HepG2 (cell line): ENCODE measurements around the gene LUC7L2. TPM values are rescaled to one million over a fixed set of nuclear protein-coding genes. Genes with fewer than 3 reads are reported as not detected.

Experiments
- ATAC-seq: fragments of 200-7000 bp; cut with Tn5 transposase; 3 replicates; pipeline ENCODE4 v1.9.1; 2020; ENCODE audit warnings: mild to moderate bottlenecking, moderate library complexity
- BruUV-seq: library from RNA; stranded (reverse); fragments of 400-500 nt; replicated peaks from 2 replicates; lab custom pipeline; 2021; lab: Mats Ljungman, UMichigan
- CTCF ChIA-PET: fragments of 300-600 bp; formaldehyde crosslinking; extraction: SDS; loops from one replicate; lab custom pipeline; 2021; ENCODE audit warnings: low total read pairs, inconsistent platforms, low intra/inter-chr PET ratio; lab: Yijun Ruan, JAX
- POLR2A ChIA-PET: fragments of 350-600 bp; sonication (Branson Sonifier 250); formaldehyde crosslinking; loops from one replicate; lab custom pipeline; 2020; ENCODE audit warnings: antibody characterized with exemption, inconsistent platforms; lab: Yijun Ruan, JAX
- DNase-seq: peaks from one replicate; pipeline ENCODE4 v3.0.0-alpha.2; 2015; ENCODE audit warnings: low spot score
- FAIRE-seq: peaks from 3 replicates; lab custom pipeline; 2011; peaks lifted over from hg19 to GRCh38; lab: Jason Lieb, UNC
- H2AFZ ChIP-seq: one replicate; pipeline ENCODE4 v1.6.1; 2011; ENCODE audit warnings: low read length, inconsistent platforms
- H3K27ac ChIP-seq: fragments of 300-600 bp; 3 replicates; pipeline ENCODE4 v1.8.0; 2011; ENCODE audit warnings: mixed run types, mild to moderate bottlenecking, mixed read lengths, low read length, inconsistent platforms; ENCODE audit not compliant: insufficient read depth; ENCODE audit errors: extremely low read length
- H3K27me3 ChIP-seq, 2 experiments: fragments of 200-600 bp in 1 of 2; 2 replicates in 1 of 2; 3 replicates in 1 of 2; pipeline versions ENCODE4 v1.6.0 to v1.8.0; 2011; ENCODE audit warnings: low read length in 2 of 2, mild to moderate bottlenecking in 2 of 2, moderate library complexity in 2 of 2, inconsistent platforms in 1 of 2; ENCODE audit not compliant: insufficient read depth in 2 of 2, control insufficient read depth in 1 of 2
- H3K36me3 ChIP-seq, 2 experiments: fragments of 200-600 bp in 1 of 2; replicated peaks in 1 of 2; 2 replicates in 1 of 2; 3 replicates in 1 of 2; pipeline versions ENCODE4 v1.5.1 to v1.8.0; 2011; ENCODE audit warnings: low read length in 2 of 2, inconsistent platforms in 1 of 2; ENCODE audit not compliant: insufficient read depth in 2 of 2, control insufficient read depth in 1 of 2
- H3K4me1 ChIP-seq: 2 replicates; pipeline ENCODE4 v1.5.1; 2012; ENCODE audit warnings: low read length, inconsistent platforms; ENCODE audit not compliant: insufficient read depth
- H3K4me2 ChIP-seq: 2 replicates; pipeline ENCODE4 v1.6.0; 2011; ENCODE audit warnings: low read depth, low read length, inconsistent platforms
- H3K4me3 ChIP-seq, 3 experiments: fragments of 200-600 bp in 1 of 3; sonication (generic), shearing (Covaris generic) in 1 of 3; replicated peaks in 1 of 3; 2 replicates each; pipeline ENCODE4 v1.5.1; 2011 to 2016; ENCODE audit warnings: low read length in 3 of 3, inconsistent platforms in 2 of 3, low read depth in 2 of 3, mild to moderate bottlenecking in 2 of 3, control low read depth in 1 of 3, mixed read lengths in 1 of 3; ENCODE audit not compliant: insufficient read depth in 1 of 3
- H3K79me2 ChIP-seq: one replicate; pipeline ENCODE4 v1.6.1; 2011; ENCODE audit warnings: low read length, inconsistent platforms; ENCODE audit not compliant: insufficient read depth
- H3K9ac ChIP-seq: 2 replicates; pipeline ENCODE4 v1.6.0; 2011; ENCODE audit warnings: mild to moderate bottlenecking, low read depth, low read length, inconsistent platforms; ENCODE audit not compliant: insufficient read depth
- H3K9me3 ChIP-seq: 2 replicates; pipeline ENCODE4 v1.5.1; 2012; ENCODE audit warnings: mild to moderate bottlenecking, low read length
- H4K20me1 ChIP-seq: 2 replicates; pipeline ENCODE4 v1.6.0; 2011; ENCODE audit warnings: inconsistent platforms, mild to moderate bottlenecking, low read length, moderate library complexity; ENCODE audit not compliant: insufficient read depth
- CHCHD3 ChIP-seq: sonication (generic); formaldehyde crosslinking; IDR thresholded peaks from 2 replicates; pipeline ENCODE4 v1.8.0; 2022; ENCODE audit warnings: mild to moderate bottlenecking, missing genetic modification reagents, moderate library complexity
- ELF1 ChIP-seq: sonication (generic); formaldehyde crosslinking; IDR thresholded peaks from 2 replicates; pipeline ENCODE4 v1.4.0; 2020; ENCODE audit warnings: missing genetic modification reagents
- FOXA3 ChIP-seq: IDR thresholded peaks from 2 replicates; pipeline ENCODE4 v1.6.1; 2016; ENCODE audit warnings: missing genetic modification reagents, missing compliant biosample characterization
- IKZF1 ChIP-seq: fragments of 450-650 bp; IDR thresholded peaks from 2 replicates; pipeline ENCODE4 v1.7.1; 2016
- JUND ChIP-seq: sonication (generic); formaldehyde crosslinking; IDR thresholded peaks from 2 replicates; pipeline ENCODE4 v1.8.0; 2022; ENCODE audit warnings: mild to moderate bottlenecking, missing genetic modification reagents
- NCOA5 ChIP-seq: sonication (generic); formaldehyde crosslinking; IDR thresholded peaks from 2 replicates; pipeline ENCODE4 v1.4.0; 2020; ENCODE audit warnings: missing genetic modification reagents
- RARA ChIP-seq: IDR thresholded peaks from 2 replicates; pipeline ENCODE4 v1.6.1; 2016; ENCODE audit warnings: missing genetic modification reagents, missing compliant biosample characterization
- RFX1 ChIP-seq: fragments of 450-650 bp; IDR thresholded peaks from 2 replicates; pipeline ENCODE4 v1.6.1; 2017
- THAP11 ChIP-seq: IDR thresholded peaks from 2 replicates; pipeline ENCODE4 v1.6.1; 2016; ENCODE audit warnings: missing biosample characterization, missing genetic modification reagents
- ZNF841 ChIP-seq: sonication (generic); formaldehyde crosslinking; IDR thresholded peaks from 2 replicates; pipeline ENCODE4 v1.8.1; 2023; ENCODE audit warnings: missing genetic modification reagents, borderline replicate concordance
- WGBS: methylation state at CpG from one replicate; pipeline ENCODE4 v1.1.6; 2017; ENCODE audit warnings: low lambda C conversion rate; 5-methylcytosine and 5-hydroxymethylcytosine counted together
- in situ Hi-C: cut with HindIII; loops from 2 replicates; pipeline ENCODE4 v1.10.0; 2017; ENCODE audit warnings: low pct_unique_long_range_greater_than_20kb; ENCODE audit not compliant: extremely low pct_ligation_motif_present
- intact Hi-C: fragments of 100-400 bp; cut with micrococcal nuclease; formaldehyde crosslinking; loops from one replicate; pipeline ENCODE4 v1.10.0; 2022; ENCODE audit not compliant: unreplicated experiment
- polyA plus RNA-seq, 8 experiments: library from polyadenylated mRNA; depleted of rRNA in 3 of 8; stranded (reverse) in 7 of 8; unstranded in 1 of 8; fragments of >200 nt; fragmentation: Illumina TruSeq in 4 of 8; extraction: Trizol in 4 of 8; gene quantifications; 2 replicates each; pipeline versions ENCODE4 v1.2.1 to v1.2.3, GENCODE V29; 2011 to 2016; ENCODE audit warnings: low read depth in 4 of 8, missing spikeins in 1 of 8, mixed read lengths in 1 of 8; ENCODE audit not compliant: insufficient read depth in 1 of 8
- total RNA-seq, 5 experiments: library from RNA; depleted of rRNA; stranded (reverse); fragments of >200 nt; fragmentation: Illumina TruSeq; extraction: Trizol; gene quantifications; 2 replicates each; pipeline ENCODE4 v1.2.3, GENCODE V29; 2016; ENCODE audit warnings: low read depth in 1 of 5
- TF ChIP-seq, protein P1 (sequence below): sonication (generic); formaldehyde crosslinking; IDR thresholded peaks from 2 replicates; pipeline ENCODE4 v1.8.0; 2022; ENCODE audit warnings: mild to moderate bottlenecking, missing genetic modification reagents; ENCODE audit not compliant: insufficient replicate concordance
- TF ChIP-seq, protein P2 (sequence below): sonication (generic); formaldehyde crosslinking; IDR thresholded peaks from 2 replicates; pipeline ENCODE4 v1.4.0; 2020; ENCODE audit warnings: mild to moderate bottlenecking, missing genetic modification reagents
- TF ChIP-seq, protein P3 (sequence below), 2 experiments: IDR thresholded peaks; 2 replicates each; pipeline ENCODE4 v1.6.1; 2011 to 2012; ENCODE audit warnings: low read length in 2 of 2, borderline replicate concordance in 1 of 2, low read depth in 1 of 2, mild to moderate bottlenecking in 1 of 2, moderate library complexity in 1 of 2

LUC7L2 gene
- total and polyA plus RNA-seq, 2 of the 13 experiments (the other 11 are each of a cell fraction or from before 2014, with no cell fraction given), result 17.9 to 50.7 TPM

DNA sequence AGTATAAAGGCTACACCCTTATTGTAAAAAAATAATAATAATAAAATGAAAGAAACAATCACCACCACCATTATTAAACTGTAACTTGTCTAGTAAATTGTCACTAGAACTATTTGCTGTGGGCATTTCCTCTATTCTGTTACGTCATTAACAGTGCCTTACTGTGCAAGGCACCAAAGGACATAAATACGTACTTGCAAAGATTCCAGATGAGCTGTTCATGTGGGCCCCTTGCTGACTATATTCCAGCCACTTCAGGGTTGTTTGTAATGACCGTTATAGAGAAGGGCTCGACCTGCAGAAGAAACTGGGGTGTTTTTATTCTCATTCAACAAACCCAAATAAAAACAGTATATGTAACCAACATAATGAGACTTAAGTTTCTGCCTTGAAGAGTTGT lies 63.4 kb downstream of the LUC7L2 start:
- no peak overlapping the region for H3K9ac ChIP-seq
- H3K27ac ChIP-seq, result no peak overlapping the region
- H3K79me2 ChIP-seq, result no peaks in the 10 kb centered on the region
- WGBS, result 97% methylated on average over 4 of the region's 4 CpGs
- no peak for ATAC-seq
- H3K4me2 ChIP-seq, result no peak overlapping the region
- no peak overlapping the region for H3K4me3 ChIP-seq
- no peak for DNase-seq
- no peaks in the 10 kb centered on the region for H3K9me3 ChIP-seq
- no peaks in the 10 kb centered on the region for H4K20me1 ChIP-seq
- no peaks in the 10 kb centered on the region for H3K4me1 ChIP-seq
- POLR2A ChIA-PET, result no interaction called here
- intact Hi-C loops, result no loop called here
- no peak for FAIRE-seq
- in situ Hi-C loops, result no loop called here
- peaks cover 10 to 50% of the 10 kb centered on the region in 2 experiments for H3K36me3 ChIP-seq
- CTCF ChIA-PET, result no interaction called here
- H2AFZ ChIP-seq, result no peak overlapping the region
- BruUV-seq, result no TSS peak
- no peaks in the 10 kb centered on the region for H3K27me3 ChIP-seq
- TF ChIP-seq JUND (CRISPR knock-in tag), result no peak
- no peak for TF ChIP-seq CHCHD3 (CRISPR knock-in tag)
- TF ChIP-seq ELF1 (CRISPR knock-in tag), result no peak
- TF ChIP-seq RARA (CRISPR knock-in tag), result no peak
- TF ChIP-seq, protein P1, sequence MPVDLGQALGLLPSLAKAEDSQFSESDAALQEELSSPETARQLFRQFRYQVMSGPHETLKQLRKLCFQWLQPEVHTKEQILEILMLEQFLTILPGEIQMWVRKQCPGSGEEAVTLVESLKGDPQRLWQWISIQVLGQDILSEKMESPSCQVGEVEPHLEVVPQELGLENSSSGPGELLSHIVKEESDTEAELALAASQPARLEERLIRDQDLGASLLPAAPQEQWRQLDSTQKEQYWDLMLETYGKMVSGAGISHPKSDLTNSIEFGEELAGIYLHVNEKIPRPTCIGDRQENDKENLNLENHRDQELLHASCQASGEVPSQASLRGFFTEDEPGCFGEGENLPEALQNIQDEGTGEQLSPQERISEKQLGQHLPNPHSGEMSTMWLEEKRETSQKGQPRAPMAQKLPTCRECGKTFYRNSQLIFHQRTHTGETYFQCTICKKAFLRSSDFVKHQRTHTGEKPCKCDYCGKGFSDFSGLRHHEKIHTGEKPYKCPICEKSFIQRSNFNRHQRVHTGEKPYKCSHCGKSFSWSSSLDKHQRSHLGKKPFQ (CRISPR knock-in tag), result no peak
- TF ChIP-seq THAP11, result no peak
- no peak for TF ChIP-seq RFX1
- TF ChIP-seq, protein P2, sequence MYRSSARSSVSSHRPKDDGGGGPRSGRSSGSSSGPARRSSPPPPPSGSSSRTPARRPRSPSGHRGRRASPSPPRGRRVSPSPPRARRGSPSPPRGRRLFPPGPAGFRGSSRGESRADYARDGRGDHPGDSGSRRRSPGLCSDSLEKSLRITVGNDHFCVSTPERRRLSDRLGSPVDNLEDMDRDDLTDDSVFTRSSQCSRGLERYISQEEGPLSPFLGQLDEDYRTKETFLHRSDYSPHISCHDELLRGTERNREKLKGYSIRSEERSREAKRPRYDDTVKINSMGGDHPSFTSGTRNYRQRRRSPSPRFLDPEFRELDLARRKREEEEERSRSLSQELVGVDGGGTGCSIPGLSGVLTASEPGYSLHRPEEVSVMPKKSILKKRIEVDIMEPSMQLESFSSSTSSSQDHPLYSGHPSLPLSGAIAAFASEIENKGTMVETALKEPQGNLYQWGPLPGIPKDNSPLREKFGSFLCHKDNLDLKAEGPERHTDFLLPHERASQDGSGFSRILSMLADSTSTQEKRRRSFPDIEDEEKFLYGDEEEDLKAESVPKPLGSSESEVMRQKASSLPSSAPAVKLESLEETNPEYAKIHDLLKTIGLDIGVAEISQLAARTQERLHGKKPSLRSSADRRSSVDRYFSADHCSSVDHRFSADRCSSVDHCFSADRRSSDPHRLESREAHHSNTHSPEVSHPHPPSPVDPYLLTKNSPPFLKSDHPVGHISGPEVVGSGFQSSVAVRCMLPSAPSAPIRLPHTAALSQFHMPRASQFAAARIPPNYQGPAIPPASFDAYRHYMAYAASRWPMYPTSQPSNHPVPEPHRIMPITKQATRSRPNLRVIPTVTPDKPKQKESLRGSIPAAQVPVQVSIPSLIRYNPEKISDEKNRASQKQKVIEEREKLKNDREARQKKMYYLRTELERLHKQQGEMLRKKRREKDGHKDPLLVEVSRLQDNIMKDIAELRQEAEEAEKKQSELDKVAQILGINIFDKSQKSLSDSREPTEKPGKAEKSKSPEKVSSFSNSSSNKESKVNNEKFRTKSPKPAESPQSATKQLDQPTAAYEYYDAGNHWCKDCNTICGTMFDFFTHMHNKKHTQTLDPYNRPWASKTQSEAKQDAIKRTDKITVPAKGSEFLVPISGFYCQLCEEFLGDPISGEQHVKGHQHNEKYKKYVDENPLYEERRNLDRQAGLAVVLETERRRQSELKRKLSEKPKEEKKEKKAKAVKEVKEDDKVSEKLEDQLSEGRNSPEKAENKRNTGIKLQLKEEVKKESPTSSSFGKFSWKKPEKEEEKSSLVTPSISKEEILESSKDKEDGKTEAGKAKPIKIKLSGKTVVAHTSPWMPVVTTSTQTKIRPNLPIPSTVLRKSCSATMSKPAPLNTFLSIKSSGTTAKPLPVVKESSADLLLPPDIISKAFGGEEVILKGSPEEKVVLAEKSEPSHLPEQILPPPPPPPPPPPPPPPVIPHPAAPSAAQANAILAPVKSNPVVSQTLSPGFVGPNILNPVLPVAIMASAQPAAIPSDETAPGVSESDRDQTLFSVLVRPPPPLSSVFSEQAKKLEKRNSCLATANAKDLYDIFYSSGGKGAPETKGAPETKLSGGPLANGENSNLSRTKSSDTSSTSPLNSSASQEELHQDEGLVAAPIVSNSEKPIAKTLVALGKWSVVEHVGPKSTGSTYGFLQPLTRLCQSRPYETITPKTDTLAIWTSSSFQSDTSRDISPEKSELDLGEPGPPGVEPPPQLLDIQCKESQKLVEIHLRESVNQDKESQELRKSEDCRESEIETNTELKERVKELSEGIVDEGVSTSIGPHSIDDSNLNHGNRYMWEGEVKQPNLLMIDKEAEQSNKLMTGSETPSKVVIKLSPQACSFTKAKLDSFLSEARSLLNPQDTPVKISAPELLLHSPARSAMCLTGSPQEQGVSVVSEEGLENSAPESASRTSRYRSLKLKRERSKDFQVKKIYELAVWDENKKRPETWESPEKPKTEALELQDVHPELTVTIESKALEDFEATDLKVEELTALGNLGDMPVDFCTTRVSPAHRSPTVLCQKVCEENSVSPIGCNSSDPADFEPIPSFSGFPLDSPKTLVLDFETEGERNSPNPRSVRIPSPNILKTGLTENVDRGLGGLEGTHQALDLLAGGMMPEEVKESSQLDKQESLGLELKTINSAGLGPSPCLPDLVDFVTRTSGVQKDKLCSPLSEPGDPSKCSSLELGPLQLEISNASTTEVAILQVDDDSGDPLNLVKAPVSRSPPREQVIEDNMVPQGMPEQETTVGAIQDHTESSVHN (CRISPR knock-in tag), result no peak
- TF ChIP-seq FOXA3 (CRISPR knock-in tag), result no peak
- no peak for TF ChIP-seq NCOA5 (CRISPR knock-in tag)
- no peak for TF ChIP-seq IKZF1
- TF ChIP-seq ZNF841 (CRISPR knock-in tag), result no peak
- TF ChIP-seq, protein P3, sequence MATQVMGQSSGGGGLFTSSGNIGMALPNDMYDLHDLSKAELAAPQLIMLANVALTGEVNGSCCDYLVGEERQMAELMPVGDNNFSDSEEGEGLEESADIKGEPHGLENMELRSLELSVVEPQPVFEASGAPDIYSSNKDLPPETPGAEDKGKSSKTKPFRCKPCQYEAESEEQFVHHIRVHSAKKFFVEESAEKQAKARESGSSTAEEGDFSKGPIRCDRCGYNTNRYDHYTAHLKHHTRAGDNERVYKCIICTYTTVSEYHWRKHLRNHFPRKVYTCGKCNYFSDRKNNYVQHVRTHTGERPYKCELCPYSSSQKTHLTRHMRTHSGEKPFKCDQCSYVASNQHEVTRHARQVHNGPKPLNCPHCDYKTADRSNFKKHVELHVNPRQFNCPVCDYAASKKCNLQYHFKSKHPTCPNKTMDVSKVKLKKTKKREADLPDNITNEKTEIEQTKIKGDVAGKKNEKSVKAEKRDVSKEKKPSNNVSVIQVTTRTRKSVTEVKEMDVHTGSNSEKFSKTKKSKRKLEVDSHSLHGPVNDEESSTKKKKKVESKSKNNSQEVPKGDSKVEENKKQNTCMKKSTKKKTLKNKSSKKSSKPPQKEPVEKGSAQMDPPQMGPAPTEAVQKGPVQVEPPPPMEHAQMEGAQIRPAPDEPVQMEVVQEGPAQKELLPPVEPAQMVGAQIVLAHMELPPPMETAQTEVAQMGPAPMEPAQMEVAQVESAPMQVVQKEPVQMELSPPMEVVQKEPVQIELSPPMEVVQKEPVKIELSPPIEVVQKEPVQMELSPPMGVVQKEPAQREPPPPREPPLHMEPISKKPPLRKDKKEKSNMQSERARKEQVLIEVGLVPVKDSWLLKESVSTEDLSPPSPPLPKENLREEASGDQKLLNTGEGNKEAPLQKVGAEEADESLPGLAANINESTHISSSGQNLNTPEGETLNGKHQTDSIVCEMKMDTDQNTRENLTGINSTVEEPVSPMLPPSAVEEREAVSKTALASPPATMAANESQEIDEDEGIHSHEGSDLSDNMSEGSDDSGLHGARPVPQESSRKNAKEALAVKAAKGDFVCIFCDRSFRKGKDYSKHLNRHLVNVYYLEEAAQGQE (IDR thresholded peaks at IDR 0.05; ENCODE audit: borderline replicate concordance in 1 of 2, low read depth in 1 of 2, low read length in 2 of 2), result no peak
